Measurements from ENCODE around the gene USP22. TPM values are rescaled to one million over a fixed set of nuclear protein-coding genes. Genes with fewer than 3 reads are reported as not detected.

Gene USP22
- total and polyA plus RNA-seq, 2 of the 13 experiments (the other 11 are each of a cell fraction or from before 2014, with no cell fraction given), result 98.0 to 130 TPM

DNA sequence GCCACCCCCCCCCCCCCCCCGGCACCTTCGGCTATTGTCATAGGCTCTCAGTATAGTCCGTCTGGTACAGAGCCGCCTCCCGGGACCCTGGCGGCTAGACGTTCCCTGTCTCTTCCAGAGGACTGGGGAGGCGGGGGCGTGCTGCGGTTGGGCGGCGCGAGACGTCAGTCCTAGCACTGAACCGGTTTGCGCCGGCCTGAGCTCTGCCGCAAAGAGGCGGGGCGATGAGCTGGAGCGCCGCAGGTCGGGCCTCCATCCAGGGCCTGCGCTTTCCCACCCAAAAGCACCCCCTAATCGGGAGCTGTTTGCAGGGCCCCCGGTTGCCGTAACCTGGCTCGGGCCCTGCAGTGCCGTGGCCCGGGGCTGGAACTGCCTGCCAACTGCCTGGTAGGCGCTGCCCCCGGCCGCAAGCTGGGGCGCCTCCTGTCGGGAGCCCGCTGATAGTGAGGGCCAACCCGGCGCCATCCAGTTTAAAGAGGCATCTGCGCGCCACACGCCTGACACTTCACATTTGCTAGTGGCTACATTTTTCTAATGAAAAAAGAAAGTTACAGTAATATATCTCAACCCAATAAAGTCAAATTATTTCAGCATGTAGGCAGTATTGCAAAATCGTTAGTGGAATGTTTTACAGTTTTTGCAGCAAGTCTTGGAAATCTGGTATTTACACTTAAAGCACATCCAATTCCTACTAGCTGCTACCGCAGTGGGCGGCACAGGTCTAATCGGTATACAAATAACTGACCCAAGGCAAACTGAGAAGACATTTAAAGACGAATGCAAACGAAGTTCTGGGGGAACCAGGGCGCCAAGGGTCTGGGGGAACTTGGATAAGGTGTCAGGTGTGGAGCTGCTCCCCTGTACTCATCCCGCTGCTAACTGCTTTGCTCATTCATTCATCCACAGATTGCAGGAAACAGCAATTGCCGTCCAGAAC lies 753 bp upstream of the USP22 start (continued):
- no peak for TF ChIP-seq ZNF781 (CRISPR knock-in tag; IDR thresholded peaks at IDR 0.05; ENCODE audit: borderline replicate concordance, not compliant biosample characterization)
- TF ChIP-seq ELF3 (CRISPR knock-in tag; IDR thresholded peaks at IDR 0.05), result 0 out of 2 replicates have a peak, but pooled peaks have one; percentile 13
- TF ChIP-seq ZNF652 (CRISPR knock-in tag; IDR thresholded peaks at IDR 0.05; ENCODE audit: borderline replicate concordance, low read depth), result no peak
- 0 out of 2 replicates have a peak, but pooled peaks have one; percentile 45 for TF ChIP-seq CSRNP1 (CRISPR knock-in tag; IDR thresholded peaks at IDR 0.05)
- TF ChIP-seq GATA4 (IDR thresholded peaks at IDR 0.05; ENCODE audit: borderline replicate concordance, low read depth), result peak; percentile 14; the same call in 1 of the 2 replicates
- TF ChIP-seq, protein P1, sequence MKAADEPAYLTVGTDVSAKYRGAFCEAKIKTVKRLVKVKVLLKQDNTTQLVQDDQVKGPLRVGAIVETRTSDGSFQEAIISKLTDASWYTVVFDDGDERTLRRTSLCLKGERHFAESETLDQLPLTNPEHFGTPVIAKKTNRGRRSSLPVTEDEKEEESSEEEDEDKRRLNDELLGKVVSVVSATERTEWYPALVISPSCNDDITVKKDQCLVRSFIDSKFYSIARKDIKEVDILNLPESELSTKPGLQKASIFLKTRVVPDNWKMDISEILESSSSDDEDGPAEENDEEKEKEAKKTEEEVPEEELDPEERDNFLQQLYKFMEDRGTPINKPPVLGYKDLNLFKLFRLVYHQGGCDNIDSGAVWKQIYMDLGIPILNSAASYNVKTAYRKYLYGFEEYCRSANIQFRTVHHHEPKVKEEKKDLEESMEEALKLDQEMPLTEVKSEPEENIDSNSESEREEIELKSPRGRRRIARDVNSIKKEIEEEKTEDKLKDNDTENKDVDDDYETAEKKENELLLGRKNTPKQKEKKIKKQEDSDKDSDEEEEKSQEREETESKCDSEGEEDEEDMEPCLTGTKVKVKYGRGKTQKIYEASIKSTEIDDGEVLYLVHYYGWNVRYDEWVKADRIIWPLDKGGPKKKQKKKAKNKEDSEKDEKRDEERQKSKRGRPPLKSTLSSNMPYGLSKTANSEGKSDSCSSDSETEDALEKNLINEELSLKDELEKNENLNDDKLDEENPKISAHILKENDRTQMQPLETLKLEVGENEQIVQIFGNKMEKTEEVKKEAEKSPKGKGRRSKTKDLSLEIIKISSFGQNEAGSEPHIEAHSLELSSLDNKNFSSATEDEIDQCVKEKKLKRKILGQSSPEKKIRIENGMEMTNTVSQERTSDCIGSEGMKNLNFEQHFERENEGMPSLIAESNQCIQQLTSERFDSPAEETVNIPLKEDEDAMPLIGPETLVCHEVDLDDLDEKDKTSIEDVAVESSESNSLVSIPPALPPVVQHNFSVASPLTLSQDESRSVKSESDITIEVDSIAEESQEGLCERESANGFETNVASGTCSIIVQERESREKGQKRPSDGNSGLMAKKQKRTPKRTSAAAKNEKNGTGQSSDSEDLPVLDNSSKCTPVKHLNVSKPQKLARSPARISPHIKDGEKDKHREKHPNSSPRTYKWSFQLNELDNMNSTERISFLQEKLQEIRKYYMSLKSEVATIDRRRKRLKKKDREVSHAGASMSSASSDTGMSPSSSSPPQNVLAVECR (CRISPR knock-in tag; IDR thresholded peaks at IDR 0.05; ENCODE audit: borderline replicate concordance), result peak; percentile 83; the same call in 1 of the 2 replicates
- no peak; the same call in 1 of the 2 replicates for TF ChIP-seq ZNF160 (CRISPR knock-in tag; IDR thresholded peaks at IDR 0.05)
- no peak for TF ChIP-seq ZNF367 (CRISPR knock-in tag; IDR thresholded peaks at IDR 0.05; ENCODE audit: borderline replicate concordance)
- TF ChIP-seq SMARCC2 (IDR thresholded peaks at IDR 0.05), result no peak
- no peak for TF ChIP-seq ZNF569 (CRISPR knock-in tag; IDR thresholded peaks at IDR 0.05; ENCODE audit: borderline replicate concordance)
- TF ChIP-seq SNAI1 (CRISPR knock-in tag; IDR thresholded peaks at IDR 0.05; ENCODE audit: borderline replicate concordance), result no peak
- TF ChIP-seq NFE2 (CRISPR knock-in tag; IDR thresholded peaks at IDR 0.05), result no peak
- peak; percentile 72 for TF ChIP-seq KAT8 (CRISPR knock-in tag; IDR thresholded peaks at IDR 0.05)
- TF ChIP-seq NR0B2 (CRISPR knock-in tag; IDR thresholded peaks at IDR 0.05), result no peak
- no peak for TF ChIP-seq ZNF816 (CRISPR knock-in tag; IDR thresholded peaks at IDR 0.05; ENCODE audit: borderline replicate concordance)
- no peak for TF ChIP-seq ZNF850 (CRISPR knock-in tag; conservative IDR thresholded peaks at IDR 0.05)
- TF ChIP-seq, protein P2, sequence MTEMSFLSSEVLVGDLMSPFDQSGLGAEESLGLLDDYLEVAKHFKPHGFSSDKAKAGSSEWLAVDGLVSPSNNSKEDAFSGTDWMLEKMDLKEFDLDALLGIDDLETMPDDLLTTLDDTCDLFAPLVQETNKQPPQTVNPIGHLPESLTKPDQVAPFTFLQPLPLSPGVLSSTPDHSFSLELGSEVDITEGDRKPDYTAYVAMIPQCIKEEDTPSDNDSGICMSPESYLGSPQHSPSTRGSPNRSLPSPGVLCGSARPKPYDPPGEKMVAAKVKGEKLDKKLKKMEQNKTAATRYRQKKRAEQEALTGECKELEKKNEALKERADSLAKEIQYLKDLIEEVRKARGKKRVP (CRISPR knock-in tag; IDR thresholded peaks at IDR 0.05), result peak in 1 of 2 experiments; percentile 25; a peak in 1 of 4 replicates
- TF ChIP-seq, protein P3, sequence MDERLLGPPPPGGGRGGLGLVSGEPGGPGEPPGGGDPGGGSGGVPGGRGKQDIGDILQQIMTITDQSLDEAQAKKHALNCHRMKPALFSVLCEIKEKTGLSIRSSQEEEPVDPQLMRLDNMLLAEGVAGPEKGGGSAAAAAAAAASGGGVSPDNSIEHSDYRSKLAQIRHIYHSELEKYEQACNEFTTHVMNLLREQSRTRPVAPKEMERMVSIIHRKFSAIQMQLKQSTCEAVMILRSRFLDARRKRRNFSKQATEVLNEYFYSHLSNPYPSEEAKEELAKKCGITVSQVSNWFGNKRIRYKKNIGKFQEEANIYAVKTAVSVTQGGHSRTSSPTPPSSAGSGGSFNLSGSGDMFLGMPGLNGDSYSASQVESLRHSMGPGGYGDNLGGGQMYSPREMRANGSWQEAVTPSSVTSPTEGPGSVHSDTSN (CRISPR knock-in tag; IDR thresholded peaks at IDR 0.05), result peak; percentile 59
- no peak for TF ChIP-seq ZNF740 (CRISPR knock-in tag; IDR thresholded peaks at IDR 0.05)
